ENCODE measurements around the gene PITRM1. TPM values are rescaled to one million over a fixed set of nuclear protein-coding genes. Genes with fewer than 3 reads are reported as not detected.

The PITRM1 gene
- total RNA-seq, 4 donors from 2014 or later: 81.9 to 123 (median 90.2) TPM

GRCh38 chr10:3199488-3199887, 26.9 kb upstream of the PITRM1 start:
- no peak overlapping the region for H3K4me3 ChIP-seq
- in situ Hi-C loops (cut with MboI; ENCODE audit: low sequenced_read_pairs in 4 of 4): loop anchor here in 2 of 4 donors (10.0 to 25.0 kb wide), 2 partner anchors 262 to 1575 kb away; no protein-coding TSS in a partner anchor
- H3K27ac ChIP-seq: no peak overlapping the region
- ATAC-seq (no peak), DNase-seq (no peak)
- TF ChIP-seq POLR2A (IDR thresholded peaks at IDR 0.05): no peak
- TF ChIP-seq, protein P1, sequence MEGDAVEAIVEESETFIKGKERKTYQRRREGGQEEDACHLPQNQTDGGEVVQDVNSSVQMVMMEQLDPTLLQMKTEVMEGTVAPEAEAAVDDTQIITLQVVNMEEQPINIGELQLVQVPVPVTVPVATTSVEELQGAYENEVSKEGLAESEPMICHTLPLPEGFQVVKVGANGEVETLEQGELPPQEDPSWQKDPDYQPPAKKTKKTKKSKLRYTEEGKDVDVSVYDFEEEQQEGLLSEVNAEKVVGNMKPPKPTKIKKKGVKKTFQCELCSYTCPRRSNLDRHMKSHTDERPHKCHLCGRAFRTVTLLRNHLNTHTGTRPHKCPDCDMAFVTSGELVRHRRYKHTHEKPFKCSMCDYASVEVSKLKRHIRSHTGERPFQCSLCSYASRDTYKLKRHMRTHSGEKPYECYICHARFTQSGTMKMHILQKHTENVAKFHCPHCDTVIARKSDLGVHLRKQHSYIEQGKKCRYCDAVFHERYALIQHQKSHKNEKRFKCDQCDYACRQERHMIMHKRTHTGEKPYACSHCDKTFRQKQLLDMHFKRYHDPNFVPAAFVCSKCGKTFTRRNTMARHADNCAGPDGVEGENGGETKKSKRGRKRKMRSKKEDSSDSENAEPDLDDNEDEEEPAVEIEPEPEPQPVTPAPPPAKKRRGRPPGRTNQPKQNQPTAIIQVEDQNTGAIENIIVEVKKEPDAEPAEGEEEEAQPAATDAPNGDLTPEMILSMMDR (IDR thresholded peaks at IDR 0.05 in 4 of 5, conservative IDR thresholded peaks at IDR 0.05 in 1 of 5): no peak
- peaks cover 5 to 7% of the 10 kb centered on the region in 2 donors for H3K4me1 ChIP-seq
- H3K36me3 ChIP-seq: no peaks in the 10 kb centered on the region
- no peaks in the 10 kb centered on the region for H3K9me3 ChIP-seq
- no peaks in the 10 kb centered on the region for H3K27me3 ChIP-seq
- intact Hi-C loops (cut with DNase I; ENCODE audit: low total_unique reads): loop anchor here (5.0 kb wide), 2 partner anchors 272 to 1458 kb away; no protein-coding TSS in a partner anchor

GRCh38 chr10:3198900-3199299, 26.3 kb upstream of the PITRM1 start:
- no peak for ATAC-seq
- Histone ChIP-seq H3K27me3 (no peaks in the 10 kb centered on the region), H3K4me3 (no peak overlapping the region), H3K36me3 (no peaks in the 10 kb centered on the region), H3K27ac (no peak overlapping the region), H3K9me3 (no peaks in the 10 kb centered on the region), H3K4me1 (peaks cover 5 to 7% of the 10 kb centered on the region in 2 donors)
- intact Hi-C loops (cut with DNase I; ENCODE audit: low total_unique reads) (loop anchor here (5.0 kb wide), 2 partner anchors 272 to 1458 kb away; no protein-coding TSS in a partner anchor), in situ Hi-C loops (cut with MboI; ENCODE audit: low sequenced_read_pairs in 4 of 4) (loop anchor here in 2 of 4 donors (10.0 to 25.0 kb wide), 2 partner anchors 262 to 1576 kb away; no protein-coding TSS in a partner anchor)
- no peak for TF ChIP-seq POLR2A (IDR thresholded peaks at IDR 0.05)
- TF ChIP-seq, protein P1 (IDR thresholded peaks at IDR 0.05 in 4 of 5, conservative IDR thresholded peaks at IDR 0.05 in 1 of 5): no peak
- DNase-seq: no peak

DNA sequence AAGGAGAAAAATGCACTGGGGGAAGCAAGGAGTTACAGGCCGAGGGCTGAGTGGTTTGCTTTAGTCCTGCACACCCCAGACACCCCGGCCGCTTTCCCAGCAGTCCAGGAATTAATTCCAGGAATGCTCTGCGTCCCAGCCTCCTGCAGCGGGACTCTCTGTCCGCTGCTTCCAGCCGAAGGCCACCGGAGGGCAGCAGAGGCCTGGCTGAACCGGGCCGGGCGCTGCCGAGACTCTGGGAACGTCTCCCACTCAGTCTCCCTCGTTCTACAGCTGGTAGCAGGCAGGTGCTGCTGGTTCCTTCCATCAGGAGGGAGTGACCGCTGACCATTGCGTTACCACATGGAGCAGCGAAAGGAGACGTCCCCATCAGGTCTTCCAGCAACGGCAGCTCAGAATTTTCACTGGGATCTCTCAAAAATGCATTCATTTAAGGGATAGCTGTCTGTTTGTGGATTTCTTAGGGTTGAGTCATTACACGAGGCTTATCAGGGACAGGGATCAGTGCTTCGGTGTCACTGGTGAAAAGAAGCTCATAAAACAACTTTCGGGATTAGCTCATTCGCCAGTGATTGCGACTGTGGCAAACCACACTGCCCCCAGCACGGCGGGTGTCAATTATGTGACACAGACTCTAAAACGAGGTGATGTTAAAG, 24.9 kb upstream of the PITRM1 start:
- no peaks in the 10 kb centered on the region for H3K9me3 ChIP-seq
- TF ChIP-seq, protein P1 (IDR thresholded peaks at IDR 0.05 in 4 of 5, conservative IDR thresholded peaks at IDR 0.05 in 1 of 5): peak; percentile 80 to 96 (median 90)
- TF ChIP-seq POLR2A (IDR thresholded peaks at IDR 0.05): no peak
- intact Hi-C loops (cut with DNase I; ENCODE audit: low total_unique reads) (loop anchor here (1.0 to 5.0 kb wide), 3 partner anchors 270 to 1574 kb away; no protein-coding TSS in a partner anchor), in situ Hi-C loops (cut with MboI; ENCODE audit: low sequenced_read_pairs in 4 of 4) (loop anchor here in 2 of 4 donors (10.0 to 25.0 kb wide), 2 partner anchors 260 to 1577 kb away; no protein-coding TSS in a partner anchor)
- ATAC-seq: peak; percentile 88 to 90
- peak; percentile 66 to 73 for DNase-seq
- peak overlapping the region; percentile 20 to 37 (median 30) for H3K4me3 ChIP-seq
- H3K4me1 ChIP-seq: peaks cover 5 to 7% of the 10 kb centered on the region in 2 donors
- H3K27me3 ChIP-seq: no peaks in the 10 kb centered on the region
- H3K27ac ChIP-seq: no peak overlapping the region
- H3K36me3 ChIP-seq: no peaks in the 10 kb centered on the region

DNA sequence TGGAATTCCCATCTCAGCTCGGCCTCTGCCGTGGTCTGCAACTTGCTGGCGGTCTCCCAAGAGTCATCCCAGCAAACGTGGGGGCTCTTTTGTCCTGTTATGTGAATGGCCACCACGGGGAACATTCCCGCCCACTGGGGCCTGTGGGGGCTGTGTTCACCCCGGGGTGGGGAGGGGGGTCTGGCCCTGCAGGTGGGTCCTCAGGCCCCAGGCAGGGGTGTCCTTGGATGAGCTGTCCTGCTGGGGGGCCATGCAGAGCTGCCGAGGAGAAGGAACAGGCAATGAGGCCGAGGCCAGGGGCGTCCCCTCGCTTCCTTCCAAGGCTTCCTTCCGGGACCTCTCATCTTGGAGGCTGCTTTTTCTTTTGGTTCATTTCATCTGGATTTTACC, 24.4 kb upstream of the PITRM1 start:
- Histone ChIP-seq H3K27me3 (no peaks in the 10 kb centered on the region), H3K4me1 (peaks cover 5 to 7% of the 10 kb centered on the region in 2 donors), H3K36me3 (no peaks in the 10 kb centered on the region), H3K27ac (no peak overlapping the region), H3K9me3 (no peaks in the 10 kb centered on the region), H3K4me3 (peak overlapping the region in 3 of 4 donors; percentile 20 to 37 (median 30))
- no peak for ATAC-seq
- intact Hi-C loops (cut with DNase I; ENCODE audit: low total_unique reads) (loop anchor here (1.0 to 5.0 kb wide), 3 partner anchors 270 to 1574 kb away; no protein-coding TSS in a partner anchor), in situ Hi-C loops (cut with MboI; ENCODE audit: low sequenced_read_pairs in 4 of 4) (loop anchor here in 2 of 4 donors (10.0 to 25.0 kb wide), 2 partner anchors 260 to 1578 kb away; no protein-coding TSS in a partner anchor)
- TF ChIP-seq POLR2A (IDR thresholded peaks at IDR 0.05): no peak
- TF ChIP-seq, protein P1 (IDR thresholded peaks at IDR 0.05 in 4 of 5, conservative IDR thresholded peaks at IDR 0.05 in 1 of 5): no peak
- DNase-seq: no peak
